ENCODE data around the gene WDFY2. TPM values are rescaled to one million over a fixed set of nuclear protein-coding genes. Genes with fewer than 3 reads are reported as not detected.

WDFY2 gene
- total RNA-seq, 1 donor from 2014 or later: 16.2 TPM

GRCh38 chr13:51796546-51796945 is 212.3 kb downstream of the WDFY2 start:
- Histone ChIP-seq H2AFZ (ENCODE audit: low read depth, low read length) (no peak overlapping the region), H3K27ac (ENCODE audit: low read depth, low read length) (no peak overlapping the region), H3K9ac (ENCODE audit: low read length) (no peak overlapping the region), H3K4me3 (ENCODE audit: insufficient read depth, low read depth, low read length) (no peak overlapping the region), H3K4me1 (ENCODE audit: insufficient read depth, low read length) (peaks cover 12% of the 10 kb centered on the region), H3K79me2 (ENCODE audit: insufficient read depth, low read length) (no peaks in the 10 kb centered on the region), H3K27me3 (ENCODE audit: insufficient read depth, low read length) (no peaks in the 10 kb centered on the region), H4K20me1 (ENCODE audit: insufficient read depth, low read length) (no peaks in the 10 kb centered on the region), H3K4me2 (ENCODE audit: low read length) (no peak overlapping the region), H3K36me3 (ENCODE audit: insufficient read depth, low read length) (no peaks in the 10 kb centered on the region), H3K9me3 (ENCODE audit: insufficient read depth, low read depth, low read length) (no peaks in the 10 kb centered on the region)
- DNase-seq (ENCODE audit: low read depth) (no peak), FAIRE-seq (no peak)
- H3K9me3 Mint-ChIP-seq (ENCODE audit: unreplicated experiment): no peaks in the 10 kb centered on the region
- no peak overlapping the region for H3K27ac Mint-ChIP-seq (ENCODE audit: unreplicated experiment)
- peak overlapping the region; percentile 54 for H3K4me3 Mint-ChIP-seq (ENCODE audit: unreplicated experiment)
- peaks cover 19% of the 10 kb centered on the region for H3K4me1 Mint-ChIP-seq (ENCODE audit: low read depth, unreplicated experiment)
- no peak for TF ChIP-seq CTCF (IDR thresholded peaks at IDR 0.05; ENCODE audit: insufficient read depth, low read depth, low read length)
- TF ChIP-seq EZH2 (IDR thresholded peaks at IDR 0.05; ENCODE audit: insufficient read depth, low read length): no peak
- H3K27me3 Mint-ChIP-seq (ENCODE audit: low read depth, unreplicated experiment): peaks cover 8% of the 10 kb centered on the region
- peaks cover 5% of the 10 kb centered on the region for H3K36me3 Mint-ChIP-seq (ENCODE audit: low read depth, unreplicated experiment)

GRCh38 chr13:51797664-51798488 is 213.6 kb downstream of the WDFY2 start:
- H4K20me1 ChIP-seq (ENCODE audit: insufficient read depth, low read length): no peaks in the 10 kb centered on the region
- H3K27me3 ChIP-seq (ENCODE audit: insufficient read depth, low read length): no peaks in the 10 kb centered on the region
- peaks cover 25% of the 10 kb centered on the region for H3K4me1 ChIP-seq (ENCODE audit: insufficient read depth, low read length)
- TF ChIP-seq EZH2 (IDR thresholded peaks at IDR 0.05; ENCODE audit: insufficient read depth, low read length) (no peak), CTCF (IDR thresholded peaks at IDR 0.05; ENCODE audit: insufficient read depth, low read depth, low read length) (peak; percentile 41)
- peaks cover 8% of the 10 kb centered on the region for H3K27me3 Mint-ChIP-seq (ENCODE audit: low read depth, unreplicated experiment)
- no peak overlapping the region for H3K9ac ChIP-seq (ENCODE audit: low read length)
- no peaks in the 10 kb centered on the region for H3K36me3 ChIP-seq (ENCODE audit: insufficient read depth, low read length)
- DNase-seq (ENCODE audit: low read depth): peak; percentile 27
- peaks cover 5% of the 10 kb centered on the region for H3K36me3 Mint-ChIP-seq (ENCODE audit: low read depth, unreplicated experiment)
- FAIRE-seq: peak; percentile 29
- no peak overlapping the region for H3K27ac ChIP-seq (ENCODE audit: low read depth, low read length)
- no peaks in the 10 kb centered on the region for H3K79me2 ChIP-seq (ENCODE audit: insufficient read depth, low read length)
- no peak overlapping the region for H3K27ac Mint-ChIP-seq (ENCODE audit: unreplicated experiment)
- H3K4me3 Mint-ChIP-seq (ENCODE audit: unreplicated experiment): no peak overlapping the region
- H3K4me2 ChIP-seq (ENCODE audit: low read length): no peak overlapping the region
- H3K4me1 Mint-ChIP-seq (ENCODE audit: low read depth, unreplicated experiment): peaks cover 26% of the 10 kb centered on the region
- no peaks in the 10 kb centered on the region for H3K9me3 Mint-ChIP-seq (ENCODE audit: unreplicated experiment)
- no peak overlapping the region for H3K4me3 ChIP-seq (ENCODE audit: insufficient read depth, low read depth, low read length)
- peak overlapping the region; percentile 5 for H2AFZ ChIP-seq (ENCODE audit: low read depth, low read length)
- no peaks in the 10 kb centered on the region for H3K9me3 ChIP-seq (ENCODE audit: insufficient read depth, low read depth, low read length)

GRCh38 chr13:51799261-51799660 is 215.0 kb downstream of the WDFY2 start:
- FAIRE-seq (no peak), DNase-seq (ENCODE audit: low read depth) (no peak)
- Mint-ChIP-seq H3K4me1 (ENCODE audit: low read depth, unreplicated experiment) (peaks cover 14% of the 10 kb centered on the region), H3K36me3 (ENCODE audit: low read depth, unreplicated experiment) (peaks cover 5% of the 10 kb centered on the region), H3K4me3 (ENCODE audit: unreplicated experiment) (no peak overlapping the region), H3K9me3 (ENCODE audit: unreplicated experiment) (no peaks in the 10 kb centered on the region), H3K27ac (ENCODE audit: unreplicated experiment) (no peak overlapping the region), H3K27me3 (ENCODE audit: low read depth, unreplicated experiment) (peaks cover 8% of the 10 kb centered on the region)
- no peaks in the 10 kb centered on the region for H3K36me3 ChIP-seq (ENCODE audit: insufficient read depth, low read length)
- H3K9ac ChIP-seq (ENCODE audit: low read length): no peak overlapping the region
- no peak overlapping the region for H3K4me3 ChIP-seq (ENCODE audit: insufficient read depth, low read depth, low read length)
- no peak overlapping the region for H2AFZ ChIP-seq (ENCODE audit: low read depth, low read length)
- no peak for TF ChIP-seq EZH2 (IDR thresholded peaks at IDR 0.05; ENCODE audit: insufficient read depth, low read length)
- no peak for TF ChIP-seq CTCF (IDR thresholded peaks at IDR 0.05; ENCODE audit: insufficient read depth, low read depth, low read length)
- no peaks in the 10 kb centered on the region for H3K9me3 ChIP-seq (ENCODE audit: insufficient read depth, low read depth, low read length)
- H3K4me2 ChIP-seq (ENCODE audit: low read length): no peak overlapping the region
- peaks cover 22% of the 10 kb centered on the region for H3K4me1 ChIP-seq (ENCODE audit: insufficient read depth, low read length)
- H3K79me2 ChIP-seq (ENCODE audit: insufficient read depth, low read length): no peaks in the 10 kb centered on the region
- no peaks in the 10 kb centered on the region for H4K20me1 ChIP-seq (ENCODE audit: insufficient read depth, low read length)
- H3K27ac ChIP-seq (ENCODE audit: low read depth, low read length): no peak overlapping the region
- H3K27me3 ChIP-seq (ENCODE audit: insufficient read depth, low read length): no peaks in the 10 kb centered on the region
